ENCODE data around the gene ZNF423.
"Not testable (repeated sequence)": the region's sequence is repeated elsewhere in the genome, so short reads cannot be mapped to it uniquely, and the experiment has no call there.

The ZNF423 gene

GRCh38 chr16:49855822-49856671 is at the start of gene ZNF423:
TSS of gene ZNF423 (minus strand) at chr16:49856112. CDS start at chr16:49855774, 338 bp downstream.
- no peak for DNase-seq (ENCODE audit: low spot score)

GRCh38 chr16:49904348-49905062 is 48.6 kb upstream of the ZNF423 start:
- no peak for DNase-seq (ENCODE audit: low spot score)

- no peak for DNase-seq (ENCODE audit: low spot score)
These were observed 47.0 kb upstream of the ZNF423 start for GRCh38 chr16:49902908-49903307.

- DNase-seq (ENCODE audit: low spot score), result no peak
These were observed 45.8 kb upstream of the ZNF423 start for GRCh38 chr16:49901711-49902110.

GRCh38 chr16:49900875-49901274 is 45.0 kb upstream of the ZNF423 start:
- no peak for DNase-seq (ENCODE audit: low spot score)

GRCh38 chr16:49899991-49900695 is 44.2 kb upstream of the ZNF423 start:
- DNase-seq (ENCODE audit: low spot score), result no peak

GRCh38 chr16:49896447-49896964 is 40.6 kb upstream of the ZNF423 start:
- DNase-seq (ENCODE audit: low spot score), result no peak

GRCh38 chr16:49890876-49891275 is 35.0 kb upstream of the ZNF423 start:
- peak; percentile 20 for DNase-seq (ENCODE audit: low spot score)

GRCh38 chr16:49889725-49890397 is 33.9 kb upstream of the ZNF423 start:
- DNase-seq (ENCODE audit: low spot score), result no peak

GRCh38 chr16:49886554-49887094 is 30.7 kb upstream of the ZNF423 start:
- no peak for DNase-seq (ENCODE audit: low spot score)

GRCh38 chr16:49884033-49885015 is 28.4 kb upstream of the ZNF423 start:
- peak; percentile 61 for DNase-seq (ENCODE audit: low spot score)

GRCh38 chr16:49883076-49884014 is 27.4 kb upstream of the ZNF423 start:
- DNase-seq (ENCODE audit: low spot score), result no peak

GRCh38 chr16:49881890-49882289 is 26.0 kb upstream of the ZNF423 start:
- no peak for DNase-seq (ENCODE audit: low spot score)

- DNase-seq (ENCODE audit: low spot score), result not testable (repeated sequence)
These were observed 22.6 kb upstream of the ZNF423 start for GRCh38 chr16:49878540-49878939.

- peak; percentile 91 for DNase-seq (ENCODE audit: low spot score)
These were observed 20.8 kb upstream of the ZNF423 start for GRCh38 chr16:49876716-49877129.

- no peak for DNase-seq (ENCODE audit: low spot score)
These were observed 20.1 kb upstream of the ZNF423 start for GRCh38 chr16:49875806-49876715.

- DNase-seq (ENCODE audit: low spot score), result no peak
These were observed 18.8 kb upstream of the ZNF423 start for GRCh38 chr16:49874613-49875237.

GRCh38 chr16:49871824-49872223 is 15.9 kb upstream of the ZNF423 start:
- not testable (repeated sequence) for DNase-seq (ENCODE audit: low spot score)
